MM.1S (cell line): ENCODE data around the gene ZNF586.

Source experiments
- DNase-seq: peaks from one replicate; pipeline ENCODE4 v3.0.0-alpha.2; 2015
- H2AFZ ChIP-seq: fragments of 300-600 bp; sonication (generic); 2 replicates; pipeline ENCODE4 v1.6.0; 2016; ENCODE audit warnings: antibody characterized with exemption, low read length
- H3F3A ChIP-seq: fragments of 300-600 bp; sonication (generic); 2 replicates; pipeline ENCODE4 v1.6.1; 2016; ENCODE audit warnings: mild to moderate bottlenecking, antibody characterized with exemption, low read length, moderate library complexity, mixed read lengths; ENCODE audit not compliant: insufficient read depth
- H3K27ac ChIP-seq: fragments of 300-600 bp; sonication (generic); 2 replicates; pipeline ENCODE4 v1.5.1; 2016; ENCODE audit warnings: mild to moderate bottlenecking, low read length
- H3K27me3 ChIP-seq: fragments of 300-600 bp; sonication (generic); replicated peaks from 2 replicates; pipeline ENCODE4 v1.6.0; 2016; ENCODE audit warnings: low read length; ENCODE audit not compliant: insufficient read depth
- H3K36me3 ChIP-seq: fragments of 300-600 bp; sonication (generic); replicated peaks from 2 replicates; pipeline ENCODE4 v1.6.1; 2016; ENCODE audit warnings: mild to moderate bottlenecking, low read length, mixed read lengths; ENCODE audit not compliant: insufficient read depth
- H3K4me1 ChIP-seq: fragments of 300-600 bp; sonication (generic); 2 replicates; pipeline ENCODE4 v1.6.1; 2016; ENCODE audit warnings: low read length, mixed read lengths
- H3K4me2 ChIP-seq: fragments of 300-600 bp; sonication (generic); 2 replicates; pipeline ENCODE4 v1.6.0; 2016; ENCODE audit warnings: low read depth, low read length
- H3K4me3 ChIP-seq: fragments of 300-600 bp; sonication (generic); 2 replicates; pipeline ENCODE4 v1.5.1; 2016; ENCODE audit warnings: low read length, mixed read lengths
- H3K79me2 ChIP-seq: fragments of 300-600 bp; sonication (generic); 2 replicates; pipeline ENCODE4 v1.6.1; 2016; ENCODE audit warnings: mixed run types, low read length, mixed read lengths
- H3K9ac ChIP-seq: fragments of 300-600 bp; sonication (generic); 2 replicates; pipeline ENCODE4 v1.6.1; 2016; ENCODE audit warnings: low read length, mixed read lengths
- H3K9me2 ChIP-seq: fragments of 300-600 bp; sonication (generic); replicated peaks from 2 replicates; pipeline ENCODE4 v1.6.1; 2016; ENCODE audit warnings: mild to moderate bottlenecking, low read length, mixed read lengths; ENCODE audit not compliant: insufficient read depth
- H3K9me3 ChIP-seq: fragments of 300-600 bp; sonication (generic); replicated peaks from 2 replicates; pipeline ENCODE4 v1.6.1; 2016; ENCODE audit warnings: mild to moderate bottlenecking, low read length, mixed read lengths; ENCODE audit not compliant: insufficient read depth
- H4K20me1 ChIP-seq: fragments of 300-600 bp; sonication (generic); 2 replicates; pipeline ENCODE4 v1.6.1; 2016; ENCODE audit warnings: mild to moderate bottlenecking, low read length, moderate library complexity, mixed read lengths; ENCODE audit not compliant: insufficient read depth
- EZH2 ChIP-seq: fragments of 300-600 bp; sonication (generic); optimal IDR thresholded peaks from 2 replicates; pipeline ENCODE3; 2017; ENCODE audit warnings: low read depth, mild to moderate bottlenecking, antibody characterized with exemption, low read length, mixed read lengths
- EZH2phosphoT487 ChIP-seq: fragments of 300-600 bp; sonication (generic); IDR thresholded peaks from 2 replicates; pipeline ENCODE4 v1.6.1; 2018; ENCODE audit warnings: antibody characterized with exemption, low read length
- TF ChIP-seq, protein P1 (sequence below): fragments of 300-600 bp; sonication (generic); IDR thresholded peaks from 2 replicates; pipeline ENCODE4 v1.5.1; 2016; ENCODE audit warnings: antibody characterized with exemption, low read length, mixed read lengths

Gene ZNF586

DNA sequence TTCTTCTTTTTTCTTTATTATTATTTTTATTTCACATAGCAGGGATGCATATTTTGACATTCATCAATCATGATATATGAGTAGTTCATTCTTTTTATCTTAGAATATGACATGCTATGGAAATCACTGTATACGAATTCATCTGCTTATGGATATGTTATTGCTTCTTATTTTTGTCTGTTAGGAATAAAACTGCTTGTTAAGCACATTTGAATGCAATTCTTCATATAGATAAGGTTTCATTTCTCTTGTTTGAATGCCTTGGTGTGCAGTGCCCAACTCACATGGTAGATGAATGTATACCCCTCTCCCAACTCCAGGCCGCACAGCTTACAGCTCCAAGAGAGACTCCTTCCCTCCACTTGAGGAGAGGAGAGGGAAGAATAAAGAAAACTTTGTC is 11.5 kb upstream of the ZNF586 start:
- Histone ChIP-seq H3K4me2 (no peak overlapping the region), H3K27me3 (no peaks in the 10 kb centered on the region), H2AFZ (no peak overlapping the region), H3K36me3 (peaks cover 14% of the 10 kb centered on the region), H3K4me3 (no peak overlapping the region), H3K79me2 (no peaks in the 10 kb centered on the region), H3K27ac (no peak overlapping the region), H4K20me1 (no peaks in the 10 kb centered on the region), H3F3A (no peaks in the 10 kb centered on the region), H3K9me3 (no peaks in the 10 kb centered on the region; the same call in 1 of the 2 replicates), H3K9ac (no peak overlapping the region), H3K4me1 (no peaks in the 10 kb centered on the region), H3K9me2 (no peaks in the 10 kb centered on the region)
- TF ChIP-seq EZH2phosphoT487 (no peak), EZH2 (no peak)
- TF ChIP-seq, protein P1, sequence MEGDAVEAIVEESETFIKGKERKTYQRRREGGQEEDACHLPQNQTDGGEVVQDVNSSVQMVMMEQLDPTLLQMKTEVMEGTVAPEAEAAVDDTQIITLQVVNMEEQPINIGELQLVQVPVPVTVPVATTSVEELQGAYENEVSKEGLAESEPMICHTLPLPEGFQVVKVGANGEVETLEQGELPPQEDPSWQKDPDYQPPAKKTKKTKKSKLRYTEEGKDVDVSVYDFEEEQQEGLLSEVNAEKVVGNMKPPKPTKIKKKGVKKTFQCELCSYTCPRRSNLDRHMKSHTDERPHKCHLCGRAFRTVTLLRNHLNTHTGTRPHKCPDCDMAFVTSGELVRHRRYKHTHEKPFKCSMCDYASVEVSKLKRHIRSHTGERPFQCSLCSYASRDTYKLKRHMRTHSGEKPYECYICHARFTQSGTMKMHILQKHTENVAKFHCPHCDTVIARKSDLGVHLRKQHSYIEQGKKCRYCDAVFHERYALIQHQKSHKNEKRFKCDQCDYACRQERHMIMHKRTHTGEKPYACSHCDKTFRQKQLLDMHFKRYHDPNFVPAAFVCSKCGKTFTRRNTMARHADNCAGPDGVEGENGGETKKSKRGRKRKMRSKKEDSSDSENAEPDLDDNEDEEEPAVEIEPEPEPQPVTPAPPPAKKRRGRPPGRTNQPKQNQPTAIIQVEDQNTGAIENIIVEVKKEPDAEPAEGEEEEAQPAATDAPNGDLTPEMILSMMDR, result no peak
- DNase-seq, result no peak

DNA sequence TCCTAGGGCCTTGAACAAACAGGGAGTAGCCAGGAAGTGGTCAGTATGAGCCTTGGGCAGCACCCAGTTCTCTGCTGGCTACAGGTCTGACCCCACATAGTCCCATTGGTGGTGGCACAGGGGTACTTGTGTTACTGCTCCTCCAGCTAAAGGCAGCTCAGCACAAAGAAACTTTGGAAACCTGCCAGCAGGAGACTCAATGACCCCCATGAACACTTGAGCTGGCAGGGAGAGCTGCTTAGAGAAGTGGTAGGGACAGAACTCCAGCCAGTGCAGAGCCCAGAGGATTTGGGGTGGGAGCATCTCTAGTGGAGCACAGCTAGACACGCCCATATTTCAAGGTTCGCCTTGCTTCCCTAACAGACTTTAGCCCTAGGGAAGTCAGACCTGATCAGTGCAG is 10.4 kb upstream of the ZNF586 start:
- no peaks in the 10 kb centered on the region for H3K27me3 ChIP-seq
- no peak overlapping the region for H3K9ac ChIP-seq
- no peaks in the 10 kb centered on the region for H3K79me2 ChIP-seq
- no peak overlapping the region for H3K27ac ChIP-seq
- H3K4me1 ChIP-seq, result no peaks in the 10 kb centered on the region
- H4K20me1 ChIP-seq, result no peaks in the 10 kb centered on the region
- no peaks in the 10 kb centered on the region; the same call in 1 of the 2 replicates for H3K9me3 ChIP-seq
- no peaks in the 10 kb centered on the region for H3F3A ChIP-seq
- no peak overlapping the region for H3K4me3 ChIP-seq
- no peak for DNase-seq
- H3K9me2 ChIP-seq, result no peaks in the 10 kb centered on the region
- TF ChIP-seq EZH2 (no peak), EZH2phosphoT487 (no peak)
- TF ChIP-seq, protein P1, result no peak
- H3K36me3 ChIP-seq, result 0 out of 2 replicates have a peak, but pooled peaks cover 2% of the 10 kb centered on the region
- H2AFZ ChIP-seq, result no peak overlapping the region
- H3K4me2 ChIP-seq, result no peak overlapping the region

DNA sequence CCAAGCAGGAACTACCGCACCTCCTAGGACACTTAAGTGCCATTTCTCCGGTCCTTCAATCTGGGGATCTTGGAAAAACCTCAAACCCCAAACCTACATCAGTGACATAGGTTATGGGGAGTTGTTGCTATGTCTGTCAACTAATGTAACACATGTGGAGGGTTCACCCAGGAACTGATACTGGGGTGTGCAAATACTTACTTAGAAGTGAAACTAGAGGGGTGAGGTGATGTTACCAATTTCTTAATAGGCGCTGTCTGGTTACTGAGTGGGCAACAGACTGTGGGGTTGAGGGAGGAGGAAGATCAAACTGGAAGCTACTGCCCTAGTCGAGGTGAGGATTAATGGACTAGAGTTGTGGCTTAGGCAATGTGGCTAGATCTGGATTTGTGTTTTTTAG is 1.9 kb downstream of the ZNF586 start:
- H3K4me3 ChIP-seq, result no peak overlapping the region
- no peaks in the 10 kb centered on the region for H3K9me2 ChIP-seq
- 0 out of 2 replicates have a peak, but pooled peaks cover 3% of the 10 kb centered on the region for H3K4me1 ChIP-seq
- H2AFZ ChIP-seq, result no peak overlapping the region
- no peak for TF ChIP-seq EZH2phosphoT487
- TF ChIP-seq, protein P1, result no peak
- TF ChIP-seq EZH2, result no peak
- no peaks in the 10 kb centered on the region for H4K20me1 ChIP-seq
- H3F3A ChIP-seq, result peaks cover 5% of the 10 kb centered on the region; the same call in 1 of the 2 replicates
- H3K27ac ChIP-seq, result no peak overlapping the region
- H3K9ac ChIP-seq, result no peak overlapping the region
- no peaks in the 10 kb centered on the region; the same call in 1 of the 2 replicates for H3K9me3 ChIP-seq
- peaks cover 57% of the 10 kb centered on the region for H3K79me2 ChIP-seq
- peaks cover 17% of the 10 kb centered on the region for H3K36me3 ChIP-seq
- H3K4me2 ChIP-seq, result no peak overlapping the region
- no peaks in the 10 kb centered on the region for H3K27me3 ChIP-seq
- DNase-seq, result no peak
